Suprapubic skin (tissue), 4 donors: ENCODE measurements around the gene FANK1.

Experiments used
- EP300 ChIP-seq: sonication (generic); formaldehyde crosslinking; IDR thresholded peaks from one replicate; pipeline ENCODE4 v1.6.1; 2017; ENCODE audit warnings: antibody characterized with exemption
- POLR2A ChIP-seq, 2 donors: fragments of 450-650 bp; IDR thresholded peaks; one replicate each; pipeline ENCODE4 v1.6.1; 2017; ENCODE audit warnings: antibody characterized with exemption in 2 of 2, mild to moderate bottlenecking in 2 of 2, moderate library complexity in 2 of 2
- POLR2AphosphoS5 ChIP-seq, 3 donors: sonication (generic); formaldehyde crosslinking; IDR thresholded peaks; one replicate each; pipeline ENCODE4 v1.6.1; 2017; ENCODE audit warnings: antibody characterized with exemption in 3 of 3
- TF ChIP-seq, protein P1 (sequence below), 2 donors: fragments of 200-600 bp in 1 of 2; fragments of 450-650 bp in 1 of 2; sonication (generic) in 1 of 2; IDR thresholded peaks; one replicate each; pipeline ENCODE4 v1.5.1; 2016 to 2019; ENCODE audit warnings: antibody characterized with exemption in 2 of 2, mild to moderate bottlenecking in 1 of 2, moderate library complexity in 1 of 2

DNA sequence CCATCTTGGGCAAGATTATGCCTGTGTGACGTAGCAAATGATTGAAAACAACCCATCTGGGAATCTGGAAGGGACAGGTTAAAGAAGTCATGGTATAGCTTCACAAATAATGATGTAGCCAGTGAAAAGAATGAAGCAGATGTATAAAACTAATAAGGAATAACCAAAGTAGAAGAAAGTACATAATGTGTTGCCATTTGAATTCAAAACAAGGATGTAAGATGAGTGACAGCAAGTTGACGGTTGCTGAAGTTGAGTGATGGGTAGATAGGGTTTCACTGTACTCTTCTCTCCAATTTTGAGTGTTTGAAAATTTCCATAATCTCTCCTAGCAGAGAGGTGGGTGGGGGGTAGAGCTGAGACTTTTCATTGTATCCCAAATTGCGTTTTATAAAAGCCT lies 133.6 kb downstream of the FANK1 start:
- TF ChIP-seq POLR2AphosphoS5 (IDR thresholded peaks at IDR 0.05) (no peak), POLR2A (IDR thresholded peaks at IDR 0.05) (no peak), EP300 (no peak)
- TF ChIP-seq, protein P1, sequence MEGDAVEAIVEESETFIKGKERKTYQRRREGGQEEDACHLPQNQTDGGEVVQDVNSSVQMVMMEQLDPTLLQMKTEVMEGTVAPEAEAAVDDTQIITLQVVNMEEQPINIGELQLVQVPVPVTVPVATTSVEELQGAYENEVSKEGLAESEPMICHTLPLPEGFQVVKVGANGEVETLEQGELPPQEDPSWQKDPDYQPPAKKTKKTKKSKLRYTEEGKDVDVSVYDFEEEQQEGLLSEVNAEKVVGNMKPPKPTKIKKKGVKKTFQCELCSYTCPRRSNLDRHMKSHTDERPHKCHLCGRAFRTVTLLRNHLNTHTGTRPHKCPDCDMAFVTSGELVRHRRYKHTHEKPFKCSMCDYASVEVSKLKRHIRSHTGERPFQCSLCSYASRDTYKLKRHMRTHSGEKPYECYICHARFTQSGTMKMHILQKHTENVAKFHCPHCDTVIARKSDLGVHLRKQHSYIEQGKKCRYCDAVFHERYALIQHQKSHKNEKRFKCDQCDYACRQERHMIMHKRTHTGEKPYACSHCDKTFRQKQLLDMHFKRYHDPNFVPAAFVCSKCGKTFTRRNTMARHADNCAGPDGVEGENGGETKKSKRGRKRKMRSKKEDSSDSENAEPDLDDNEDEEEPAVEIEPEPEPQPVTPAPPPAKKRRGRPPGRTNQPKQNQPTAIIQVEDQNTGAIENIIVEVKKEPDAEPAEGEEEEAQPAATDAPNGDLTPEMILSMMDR (IDR thresholded peaks at IDR 0.05), result no peak
